NB4 (cell line): ENCODE measurements around the gene UBAC2.

Experiments used
- DNase-seq: peaks from one replicate; pipeline ENCODE4 v3.0.0; 2010; ENCODE audit warnings: low read depth
- H3K4me3 ChIP-seq: one replicate; pipeline ENCODE4 v1.5.1; 2011; ENCODE audit warnings: mild to moderate bottlenecking, low read depth, low read length, moderate library complexity
- CTCF ChIP-seq: IDR thresholded peaks from one replicate; pipeline ENCODE4 v1.5.1; 2012; ENCODE audit warnings: low read depth, low read length
- MAX ChIP-seq: IDR thresholded peaks from 2 replicates; pipeline ENCODE4 v1.6.1; 2011; ENCODE audit warnings: low read depth, low read length
- MYC ChIP-seq: IDR thresholded peaks from 2 replicates; pipeline ENCODE4 v1.6.1; 2011; ENCODE audit warnings: low read depth, low read length
- POLR2A ChIP-seq: IDR thresholded peaks from 2 replicates; pipeline ENCODE4 v1.6.1; 2011; ENCODE audit warnings: mild to moderate bottlenecking; ENCODE audit not compliant: insufficient read length; ENCODE audit errors: extremely low read depth

The UBAC2 gene

GRCh38 chr13:99256283-99256682 is 55.6 kb downstream of the UBAC2 start:
- H3K4me3 ChIP-seq: no peak overlapping the region
- no peak for DNase-seq
- no peak for TF ChIP-seq CTCF
- no peak for TF ChIP-seq MYC
- TF ChIP-seq MAX: no peak
- TF ChIP-seq POLR2A: no peak

GRCh38 chr13:99256709-99257108 is 56.1 kb downstream of the UBAC2 start:
- peak; percentile 63 for DNase-seq
- no peak for TF ChIP-seq MAX
- TF ChIP-seq MYC: no peak
- no peak overlapping the region for H3K4me3 ChIP-seq

- H3K4me3 ChIP-seq: no peak overlapping the region
- no peak for TF ChIP-seq MYC
- DNase-seq: no peak
Measured at GRCh38 chr13:99257291-99257690, 56.6 kb downstream of the UBAC2 start.

GRCh38 chr13:99258210-99258860 is 57.7 kb downstream of the UBAC2 start, which contains the start of gene GPR18:
Gene GPR18 (minus strand): TSS chr13:99258379. CDS start chr13:99255872, 2,507 bp downstream.
- no peak within 1 kb of the TSS for H3K4me3 ChIP-seq
- no peak for DNase-seq

GRCh38 chr13:99258946-99259345 is 58.3 kb downstream of the UBAC2 start:
- DNase-seq: peak; percentile 53
- H3K4me3 ChIP-seq: no peak overlapping the region

More at GRCh38 chr13:99258210-99258860, 57.7 kb downstream of the UBAC2 start, which contains the start of gene GPR18:
- TF ChIP-seq CTCF: no peak
- TF ChIP-seq MYC: no peak
- TF ChIP-seq MAX: no peak
- TF ChIP-seq POLR2A: no peak

GRCh38 chr13:99260216-99260615 is 59.6 kb downstream of the UBAC2 start:
- no peak for DNase-seq
- H3K4me3 ChIP-seq: no peak overlapping the region
- TF ChIP-seq MYC: no peak
- no peak for TF ChIP-seq MAX
- no peak for TF ChIP-seq CTCF
- TF ChIP-seq POLR2A: no peak

More at GRCh38 chr13:99258946-99259345, 58.3 kb downstream of the UBAC2 start:
- no peak for TF ChIP-seq MYC
- TF ChIP-seq MAX: no peak
- no peak for TF ChIP-seq CTCF
- no peak for TF ChIP-seq POLR2A

- no peak overlapping the region for H3K4me3 ChIP-seq
- TF ChIP-seq CTCF (no peak), POLR2A (no peak), MYC (no peak), MAX (no peak)
- no peak for DNase-seq
Measured at GRCh38 chr13:99261059-99261458, 60.4 kb downstream of the UBAC2 start.
